GF-D8 (cell line): ENCODE measurements around the gene RHBG.
"Not testable (repeated sequence)": the region's sequence is repeated elsewhere in the genome, so short reads cannot be mapped to it uniquely, and the experiment has no call there.

Experiments used
- DNase-seq: peaks from one replicate; lab custom pipeline; 2025; lab: John Stamatoyannopoulos, UW

RHBG gene

GRCh38 chr1:156368889-156369684 lies at the start of gene RHBG:
TSS of gene RHBG (plus strand) at chr1:156369211. CDS start at chr1:156369250, 39 bp downstream.
- no peak for DNase-seq

GRCh38 chr1:156319664-156320063 lies 49.3 kb upstream of the RHBG start:
- DNase-seq = no peak

- DNase-seq = no peak
Measured at GRCh38 chr1:156320560-156320959, 48.5 kb upstream of the RHBG start.

GRCh38 chr1:156323179-156323578 lies 45.8 kb upstream of the RHBG start:
- not testable (repeated sequence) for DNase-seq

GRCh38 chr1:156336242-156336641 lies 32.8 kb upstream of the RHBG start:
- DNase-seq = no peak

GRCh38 chr1:156337052-156337887 lies 31.7 kb upstream of the RHBG start:
- no peak for DNase-seq

- no peak for DNase-seq
Measured at GRCh38 chr1:156337888-156338179, 31.2 kb upstream of the RHBG start.

- DNase-seq = peak; percentile 98
Measured at GRCh38 chr1:156338180-156338976, 30.6 kb upstream of the RHBG start, which contains the start of the genes CCT3 and TSACC. TSS of gene CCT3 (minus strand) at chr1:156338292. CDS start at chr1:156338184, 108 bp downstream. TSS of gene TSACC (plus strand) at chr1:156338526. CDS start at chr1:156339758, 1,232 bp downstream.

GRCh38 chr1:156342166-156342955 lies 26.6 kb upstream of the RHBG start:
- no peak for DNase-seq

GRCh38 chr1:156344409-156344808 lies 24.6 kb upstream of the RHBG start:
- no peak for DNase-seq

- not testable (repeated sequence) for DNase-seq
Measured at GRCh38 chr1:156346035-156346434, 23.0 kb upstream of the RHBG start.

GRCh38 chr1:156346636-156347035 lies 22.4 kb upstream of the RHBG start:
- no peak for DNase-seq

GRCh38 chr1:156347331-156347730 lies 21.7 kb upstream of the RHBG start:
- no peak for DNase-seq

GRCh38 chr1:156352481-156352880 lies 16.5 kb upstream of the RHBG start:
- not testable (repeated sequence) for DNase-seq

GRCh38 chr1:156356262-156356874 lies 12.6 kb upstream of the RHBG start:
- DNase-seq = no peak

GRCh38 chr1:156356875-156357534 lies 12.0 kb upstream of the RHBG start:
- no peak for DNase-seq

- no peak for DNase-seq
Measured at GRCh38 chr1:156357977-156358376, 11.0 kb upstream of the RHBG start.

- no peak for DNase-seq
Measured at GRCh38 chr1:156358641-156359040, 10.4 kb upstream of the RHBG start.

- no peak for DNase-seq
Measured at GRCh38 chr1:156359249-156359648, 9.8 kb upstream of the RHBG start.

GRCh38 chr1:156359973-156360372 lies 9.0 kb upstream of the RHBG start:
- DNase-seq = no peak
